ENCODE measurements around the gene CDCP2.
"Not testable (repeated sequence)": the region's sequence is repeated elsewhere in the genome, so short reads cannot be mapped to it uniquely, and the experiment has no call there.

The CDCP2 gene

GRCh38 chr1:54115520-54115919 lies 37.3 kb downstream of the CDCP2 start:
- DNase-seq (ENCODE audit: low spot score): no peak

GRCh38 chr1:54114955-54115354 lies 37.8 kb downstream of the CDCP2 start:
- DNase-seq (ENCODE audit: low spot score): no peak

DNA sequence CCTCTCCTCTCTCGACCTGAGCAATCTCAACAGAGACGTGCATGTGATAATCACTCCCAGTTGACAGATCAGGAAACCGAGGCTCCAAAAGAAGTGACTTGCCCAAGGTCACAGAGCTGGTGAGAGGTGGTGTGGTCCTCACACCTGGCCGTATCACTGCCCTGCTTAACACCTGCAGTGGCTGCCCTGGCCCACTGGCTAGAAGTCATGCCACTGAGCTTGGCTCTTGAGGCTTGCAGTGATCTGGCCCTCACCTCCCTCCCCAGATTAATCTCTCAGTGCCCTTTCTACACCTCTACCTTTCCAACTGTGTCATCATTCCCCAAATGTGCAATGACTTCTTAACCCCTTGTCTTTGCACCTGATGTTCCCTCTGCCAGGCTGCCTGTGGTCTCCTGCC lies 38.8 kb downstream of the CDCP2 start:
- no peak for DNase-seq (ENCODE audit: low spot score)

- DNase-seq (ENCODE audit: low spot score): no peak
These were observed 40.0 kb downstream of the CDCP2 start for GRCh38 chr1:54112705-54113368.

- no peak for DNase-seq (ENCODE audit: low spot score)
These were observed 40.8 kb downstream of the CDCP2 start for GRCh38 chr1:54112027-54112426.

DNA sequence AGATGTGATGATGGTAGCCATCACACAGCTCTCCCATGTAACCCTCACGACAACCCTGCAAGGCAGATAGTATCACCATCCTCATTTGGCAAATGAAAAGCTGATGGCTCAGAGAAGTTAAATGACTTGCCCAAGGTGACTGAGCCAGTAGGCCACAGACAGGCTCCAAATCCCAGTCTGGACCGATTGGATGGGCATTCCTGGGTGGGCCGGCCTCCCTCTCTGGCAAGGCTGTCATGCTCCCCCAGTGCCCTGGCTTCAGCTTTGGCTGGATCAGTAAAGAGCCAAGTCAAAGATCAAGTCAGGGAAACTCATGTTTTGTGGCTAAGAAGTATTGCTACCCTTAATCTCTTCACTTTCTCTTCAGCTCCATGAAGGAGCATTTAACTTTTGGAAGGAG lies 41.2 kb downstream of the CDCP2 start:
- DNase-seq (ENCODE audit: low spot score): no peak

- DNase-seq (ENCODE audit: low spot score): no peak
These were observed 41.8 kb downstream of the CDCP2 start for GRCh38 chr1:54110996-54111395.

DNA sequence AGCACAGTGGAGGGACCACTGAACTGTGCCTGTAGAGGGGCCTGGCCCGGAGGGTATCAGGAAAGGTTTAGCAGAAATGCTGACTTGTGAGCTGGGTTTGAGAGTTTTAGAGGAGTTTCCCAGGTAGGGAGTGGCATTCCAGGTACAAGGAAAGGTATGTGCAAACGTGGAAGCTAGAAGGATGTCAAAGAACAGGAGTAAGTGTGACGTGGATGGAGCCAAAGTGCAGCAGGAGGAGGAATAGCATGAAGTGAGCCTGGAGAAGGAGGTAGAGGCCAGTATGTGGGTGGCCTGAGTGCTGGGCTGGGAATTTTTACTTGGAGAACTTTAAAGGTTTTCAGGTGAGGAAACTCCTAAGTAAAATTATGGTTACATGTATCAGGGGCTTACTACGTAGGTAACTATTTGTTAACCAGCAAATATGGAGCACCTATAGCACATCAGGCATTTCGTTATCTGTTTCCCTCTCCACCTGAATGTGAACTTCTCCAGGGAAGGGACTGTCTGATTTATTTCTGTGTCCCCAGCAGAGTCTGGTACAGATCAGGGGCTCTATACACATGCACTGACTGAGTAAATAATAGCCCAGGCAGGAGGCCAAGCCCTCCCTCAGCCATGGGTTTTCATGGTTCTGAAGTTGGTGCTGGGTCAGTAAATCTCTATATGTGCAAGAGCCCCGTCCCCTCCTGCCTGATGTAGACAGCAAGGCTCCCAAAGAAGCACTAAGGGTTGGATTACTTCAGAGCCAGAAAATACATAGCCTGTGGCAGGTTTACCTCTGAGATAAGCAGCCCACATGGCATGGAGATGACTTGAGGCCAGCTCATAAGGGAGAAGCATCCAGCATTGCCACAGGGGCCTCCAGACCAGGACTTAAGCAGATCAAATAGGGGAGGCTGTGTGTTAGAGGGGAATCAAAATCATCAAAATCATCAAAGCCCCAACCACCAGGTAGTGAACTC lies 43.4 kb downstream of the CDCP2 start:
- DNase-seq (ENCODE audit: low spot score): no peak

GRCh38 chr1:54108156-54108555 lies 44.6 kb downstream of the CDCP2 start:
- no peak for DNase-seq (ENCODE audit: low spot score)

- DNase-seq (ENCODE audit: low spot score): no peak
These were observed 45.7 kb downstream of the CDCP2 start for GRCh38 chr1:54107131-54107530.

DNA sequence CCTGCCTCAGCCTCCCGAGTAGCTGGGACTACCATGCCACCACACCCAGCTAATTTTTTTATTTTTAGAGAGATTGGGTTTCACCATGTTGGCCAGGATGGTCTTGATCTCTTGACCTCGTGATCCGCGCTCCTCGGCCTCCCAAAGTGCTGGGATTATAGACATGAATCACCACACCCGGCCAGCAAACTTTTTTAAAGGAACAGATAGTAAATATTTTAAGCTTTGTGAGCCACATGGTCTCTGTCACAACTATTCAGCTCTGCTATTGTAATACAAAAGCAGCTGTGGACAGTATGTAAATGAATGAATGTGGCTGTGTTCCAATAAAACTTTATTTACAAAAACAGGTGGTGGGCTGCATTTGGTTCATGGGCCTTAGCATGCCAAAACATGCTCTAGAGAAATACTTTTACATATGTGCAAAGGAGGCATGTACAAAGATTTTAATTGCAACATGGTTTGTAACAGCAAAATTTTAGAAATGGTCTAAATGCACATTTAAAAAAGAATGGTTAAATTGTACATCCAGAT lies 47.0 kb downstream of the CDCP2 start:
- DNase-seq (ENCODE audit: low spot score): no peak

DNA sequence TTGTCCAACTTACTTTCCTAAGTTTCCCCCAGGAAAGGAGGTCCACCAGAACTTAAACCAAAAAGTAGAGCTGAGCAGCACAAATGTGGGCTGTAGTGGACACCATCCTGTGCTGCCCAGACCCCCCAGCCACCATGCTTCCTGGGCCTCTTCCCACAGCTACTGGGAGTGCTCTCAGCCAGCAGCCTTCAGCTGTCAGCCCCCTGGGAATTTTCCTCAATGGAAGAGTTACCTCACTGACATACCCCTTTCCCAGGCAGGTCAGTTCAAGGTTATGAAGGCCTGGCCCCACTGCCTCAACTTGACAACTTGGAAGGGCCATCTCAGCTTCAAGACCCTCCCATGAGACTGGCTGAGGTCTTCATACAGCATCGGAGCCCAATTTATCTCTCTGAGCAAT lies 47.7 kb downstream of the CDCP2 start:
- no peak for DNase-seq (ENCODE audit: low spot score)

GRCh38 chr1:54104613-54105012 lies 48.2 kb downstream of the CDCP2 start:
- DNase-seq (ENCODE audit: low spot score): not testable (repeated sequence)

GRCh38 chr1:54103414-54103813 lies 49.4 kb downstream of the CDCP2 start:
- no peak for DNase-seq (ENCODE audit: low spot score)

DNA sequence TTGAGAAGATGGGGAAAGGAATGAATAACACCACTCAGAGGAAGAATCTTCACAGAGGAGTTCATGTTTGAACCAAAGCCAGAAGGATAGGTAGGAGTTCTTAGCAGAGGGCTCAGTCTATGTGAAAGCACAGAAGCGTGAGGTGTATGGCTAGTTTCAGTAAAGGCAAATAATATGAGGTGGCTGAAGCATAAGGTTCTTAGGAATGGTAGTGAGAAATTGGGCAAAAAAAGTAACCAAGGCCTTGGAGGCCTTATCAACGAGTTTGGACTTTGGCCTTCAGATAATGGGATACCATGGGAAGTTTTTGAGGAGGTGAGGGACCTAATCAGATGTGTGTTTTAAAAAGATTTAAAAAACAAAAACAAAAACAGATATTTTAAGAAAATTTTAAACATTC lies 52.3 kb downstream of the CDCP2 start:
- DNase-seq (ENCODE audit: low spot score): no peak

- no peak for DNase-seq (ENCODE audit: low spot score)
These were observed 53.7 kb downstream of the CDCP2 start for GRCh38 chr1:54099061-54099610.

DNA sequence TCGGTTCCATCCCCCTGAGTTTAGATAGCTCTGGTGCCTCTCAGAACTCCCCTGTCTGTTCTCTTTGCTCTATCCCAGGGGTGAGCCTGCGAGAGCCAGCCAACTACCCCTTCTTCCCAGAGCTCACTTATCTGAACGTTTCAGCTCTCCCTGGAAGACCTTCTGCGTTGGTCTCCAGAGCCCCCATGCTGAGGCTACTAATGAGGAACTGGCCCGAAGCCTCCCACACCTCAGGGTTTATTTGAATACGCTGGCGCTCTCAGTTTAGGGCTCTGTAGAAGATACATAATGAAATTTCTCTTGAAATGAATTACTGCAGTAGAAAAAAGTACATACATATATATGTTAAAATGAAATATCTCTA lies 55.9 kb downstream of the CDCP2 start:
- DNase-seq (ENCODE audit: low spot score): no peak

DNA sequence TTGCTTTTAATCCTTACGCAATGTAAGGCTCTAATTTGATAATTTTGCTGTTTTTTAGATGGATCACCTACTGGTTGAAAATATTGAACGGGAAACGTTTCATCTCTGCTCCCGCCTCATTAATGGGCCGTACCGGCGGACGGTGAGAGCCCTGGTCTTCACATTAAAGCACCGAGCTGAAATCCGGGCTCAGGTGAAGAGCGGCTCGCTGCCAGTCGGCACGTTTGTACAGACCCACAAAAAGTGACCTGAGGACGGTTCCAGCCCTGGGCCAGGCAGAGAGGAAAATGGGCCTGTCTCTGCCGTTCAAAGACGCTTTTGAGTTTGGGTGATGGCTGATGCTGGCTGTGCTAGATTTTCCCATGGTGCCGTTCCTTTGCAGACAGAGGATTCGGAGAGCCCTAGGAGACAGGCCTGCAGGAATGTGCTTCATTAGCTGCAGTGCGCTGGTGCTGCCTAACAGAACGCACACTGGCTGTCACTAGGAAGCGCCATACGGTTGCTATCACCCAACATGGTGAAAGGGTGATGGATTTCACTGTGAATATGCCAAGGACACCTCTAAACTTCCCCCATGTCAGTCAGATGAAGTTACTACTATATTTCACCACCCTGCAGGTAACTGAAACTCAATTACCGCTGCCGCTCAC lies 56.4 kb downstream of the CDCP2 start:
- DNase-seq (ENCODE audit: low spot score): no peak

GRCh38 chr1:54095546-54096226 lies 57.1 kb downstream of the CDCP2 start:
- DNase-seq (ENCODE audit: low spot score): no peak

DNA sequence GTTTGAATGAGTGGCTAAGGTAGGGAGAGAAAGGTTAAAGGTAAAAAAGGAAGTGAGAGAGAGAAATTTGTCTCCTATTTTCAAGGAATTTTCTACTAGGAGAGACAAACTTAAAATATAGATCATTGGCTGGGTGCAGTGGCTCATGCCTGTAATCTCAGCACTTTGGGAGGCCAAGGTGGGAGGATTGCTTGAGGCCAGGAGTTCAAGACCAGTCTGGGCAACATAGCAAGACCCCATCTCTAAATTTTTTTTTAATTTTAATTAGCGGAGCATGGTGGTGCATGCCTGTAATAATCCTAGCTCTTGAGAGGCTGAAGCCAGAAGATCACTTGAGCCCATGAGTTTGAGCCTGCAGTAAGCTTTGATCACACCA lies 58.1 kb downstream of the CDCP2 start:
- DNase-seq (ENCODE audit: low spot score): not testable (repeated sequence)

GRCh38 chr1:54094001-54094729 lies 58.6 kb downstream of the CDCP2 start:
- no peak for DNase-seq (ENCODE audit: low spot score)
